H1 (cell line): Measurements from ENCODE around the gene HS2ST1. TPM values are rescaled to one million over a fixed set of nuclear protein-coding genes. Genes with fewer than 3 reads are reported as not detected.

ENCODE experiments used
- KDM5A ChIP-seq: fragments of 200-600 bp; IDR thresholded peaks from 2 replicates; pipeline ENCODE4 v1.7.1; 2012; ENCODE audit warnings: mild to moderate bottlenecking, low read length, inconsistent platforms, mixed read lengths
- SIRT6 ChIP-seq: IDR thresholded peaks from one replicate; pipeline ENCODE4 v1.7.1; 2012; ENCODE audit warnings: low read length, inconsistent platforms
- TEAD4 ChIP-seq: IDR thresholded peaks from 2 replicates; pipeline ENCODE4 v1.6.1; 2012; ENCODE audit warnings: low read depth, low read length, inconsistent platforms, mixed read lengths
- polyA plus RNA-seq, 7 experiments: library from polyadenylated mRNA; depleted of rRNA in 3 of 7; stranded (reverse) in 5 of 7; unstranded in 2 of 7; fragments of >200 nt in 5 of 7; fragments of 200-250 nt in 2 of 7; gene quantifications; 1 replicate in 5 of 7; 2 replicates in 1 of 7; 4 replicates in 1 of 7; pipeline versions ENCODE4 v1.2.1 to v1.2.3, GENCODE V29; 2011 to 2013; ENCODE audit warnings: missing spikeins in 2 of 7, mixed read lengths in 2 of 7
- total RNA-seq: library from RNA; stranded (reverse); fragmentation: NEBNext Ultra II Directional; extraction: Animal tissue kit (Norgen Biotek cat#: 25700); gene quantifications from 2 replicates; pipeline ENCODE4 v1.2.1, GENCODE V29; 2021
- TF ChIP-seq, protein P1 (sequence below), 3 experiments: IDR thresholded peaks; 1 replicate in 2 of 3; 2 replicates in 1 of 3; pipeline versions ENCODE4 v1.5.1 to v1.6.1; 2011; ENCODE audit warnings: low read length in 3 of 3, mild to moderate bottlenecking in 3 of 3, inconsistent platforms in 2 of 3, low read depth in 1 of 3, moderate library complexity in 1 of 3; ENCODE audit not compliant: insufficient read depth in 1 of 3; ENCODE audit errors: control extremely low read depth in 1 of 3
- TF ChIP-seq, protein P2 (sequence below): IDR thresholded peaks from 2 replicates; pipeline ENCODE4 v1.6.1; 2012; ENCODE audit warnings: low read length, inconsistent platforms

The HS2ST1 gene
- total and polyA plus RNA-seq, 2 of the 8 experiments (the other 6 are each of a cell fraction or from before 2014, with no cell fraction given) = 5.2 to 28.3 TPM

DNA sequence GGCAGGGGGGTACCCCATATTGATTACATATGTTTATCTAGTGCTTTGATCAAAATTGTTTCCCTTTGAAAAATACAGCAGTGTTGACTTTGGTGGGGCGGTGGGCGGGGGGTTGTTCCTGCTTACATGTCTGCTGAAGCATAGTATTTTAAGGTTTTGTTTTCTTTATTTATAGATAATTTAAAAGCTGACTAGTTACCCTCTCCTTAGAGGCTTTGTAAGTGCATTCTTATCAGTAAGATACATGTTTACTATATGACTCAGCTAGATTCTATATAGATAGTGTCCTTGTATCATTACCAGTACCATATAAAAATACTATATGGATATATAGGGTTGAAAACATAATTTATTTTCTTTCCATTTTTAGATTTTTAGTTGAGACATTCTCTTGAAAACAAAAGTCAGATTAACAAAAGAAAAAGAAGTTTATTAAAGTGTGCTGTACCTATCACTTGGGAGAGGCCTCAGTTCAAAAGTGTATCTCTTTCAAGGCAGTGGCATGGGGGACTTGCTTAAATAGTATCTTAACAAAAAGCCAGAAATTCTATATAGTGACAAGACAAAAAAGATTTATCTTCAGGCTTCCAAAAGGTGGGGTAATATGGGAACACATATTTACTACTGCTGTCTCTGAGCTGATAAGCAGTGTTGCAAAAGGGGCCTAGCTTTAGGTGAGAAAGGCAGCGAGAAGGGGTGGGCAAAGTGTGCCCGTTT is 79.0 kb downstream of the HS2ST1 start (continued):
- TF ChIP-seq, protein P1, sequence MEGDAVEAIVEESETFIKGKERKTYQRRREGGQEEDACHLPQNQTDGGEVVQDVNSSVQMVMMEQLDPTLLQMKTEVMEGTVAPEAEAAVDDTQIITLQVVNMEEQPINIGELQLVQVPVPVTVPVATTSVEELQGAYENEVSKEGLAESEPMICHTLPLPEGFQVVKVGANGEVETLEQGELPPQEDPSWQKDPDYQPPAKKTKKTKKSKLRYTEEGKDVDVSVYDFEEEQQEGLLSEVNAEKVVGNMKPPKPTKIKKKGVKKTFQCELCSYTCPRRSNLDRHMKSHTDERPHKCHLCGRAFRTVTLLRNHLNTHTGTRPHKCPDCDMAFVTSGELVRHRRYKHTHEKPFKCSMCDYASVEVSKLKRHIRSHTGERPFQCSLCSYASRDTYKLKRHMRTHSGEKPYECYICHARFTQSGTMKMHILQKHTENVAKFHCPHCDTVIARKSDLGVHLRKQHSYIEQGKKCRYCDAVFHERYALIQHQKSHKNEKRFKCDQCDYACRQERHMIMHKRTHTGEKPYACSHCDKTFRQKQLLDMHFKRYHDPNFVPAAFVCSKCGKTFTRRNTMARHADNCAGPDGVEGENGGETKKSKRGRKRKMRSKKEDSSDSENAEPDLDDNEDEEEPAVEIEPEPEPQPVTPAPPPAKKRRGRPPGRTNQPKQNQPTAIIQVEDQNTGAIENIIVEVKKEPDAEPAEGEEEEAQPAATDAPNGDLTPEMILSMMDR (IDR thresholded peaks at IDR 0.05; ENCODE audit: control extremely low read depth in 1 of 3, insufficient read depth in 1 of 3, low read depth in 1 of 3, low read length in 3 of 3) = no peak
- TF ChIP-seq TEAD4 (no peak), KDM5A (no peak), SIRT6 (no peak)
- TF ChIP-seq, protein P2, sequence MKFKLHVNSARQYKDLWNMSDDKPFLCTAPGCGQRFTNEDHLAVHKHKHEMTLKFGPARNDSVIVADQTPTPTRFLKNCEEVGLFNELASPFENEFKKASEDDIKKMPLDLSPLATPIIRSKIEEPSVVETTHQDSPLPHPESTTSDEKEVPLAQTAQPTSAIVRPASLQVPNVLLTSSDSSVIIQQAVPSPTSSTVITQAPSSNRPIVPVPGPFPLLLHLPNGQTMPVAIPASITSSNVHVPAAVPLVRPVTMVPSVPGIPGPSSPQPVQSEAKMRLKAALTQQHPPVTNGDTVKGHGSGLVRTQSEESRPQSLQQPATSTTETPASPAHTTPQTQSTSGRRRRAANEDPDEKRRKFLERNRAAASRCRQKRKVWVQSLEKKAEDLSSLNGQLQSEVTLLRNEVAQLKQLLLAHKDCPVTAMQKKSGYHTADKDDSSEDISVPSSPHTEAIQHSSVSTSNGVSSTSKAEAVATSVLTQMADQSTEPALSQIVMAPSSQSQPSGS = no peak
- TF ChIP-seq, all 59 proteins: peak for 0
